Measurements from ENCODE around the gene FFAR1.

FFAR1 gene

GRCh38 chr19:35347171-35347929 is at the start of gene FFAR1:
FFAR1 (plus strand) TSS chr19:35347902; CDS start chr19:35351552, 3,650 bp downstream.
- H3K4me3 ChIP-seq (ENCODE audit: low read depth, low read length) = no peak within 1 kb of the TSS
- TF ChIP-seq, protein P1, sequence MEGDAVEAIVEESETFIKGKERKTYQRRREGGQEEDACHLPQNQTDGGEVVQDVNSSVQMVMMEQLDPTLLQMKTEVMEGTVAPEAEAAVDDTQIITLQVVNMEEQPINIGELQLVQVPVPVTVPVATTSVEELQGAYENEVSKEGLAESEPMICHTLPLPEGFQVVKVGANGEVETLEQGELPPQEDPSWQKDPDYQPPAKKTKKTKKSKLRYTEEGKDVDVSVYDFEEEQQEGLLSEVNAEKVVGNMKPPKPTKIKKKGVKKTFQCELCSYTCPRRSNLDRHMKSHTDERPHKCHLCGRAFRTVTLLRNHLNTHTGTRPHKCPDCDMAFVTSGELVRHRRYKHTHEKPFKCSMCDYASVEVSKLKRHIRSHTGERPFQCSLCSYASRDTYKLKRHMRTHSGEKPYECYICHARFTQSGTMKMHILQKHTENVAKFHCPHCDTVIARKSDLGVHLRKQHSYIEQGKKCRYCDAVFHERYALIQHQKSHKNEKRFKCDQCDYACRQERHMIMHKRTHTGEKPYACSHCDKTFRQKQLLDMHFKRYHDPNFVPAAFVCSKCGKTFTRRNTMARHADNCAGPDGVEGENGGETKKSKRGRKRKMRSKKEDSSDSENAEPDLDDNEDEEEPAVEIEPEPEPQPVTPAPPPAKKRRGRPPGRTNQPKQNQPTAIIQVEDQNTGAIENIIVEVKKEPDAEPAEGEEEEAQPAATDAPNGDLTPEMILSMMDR (IDR thresholded peaks at IDR 0.05; ENCODE audit: borderline replicate concordance, insufficient read depth, low read depth, low read length) = no peak

DNA sequence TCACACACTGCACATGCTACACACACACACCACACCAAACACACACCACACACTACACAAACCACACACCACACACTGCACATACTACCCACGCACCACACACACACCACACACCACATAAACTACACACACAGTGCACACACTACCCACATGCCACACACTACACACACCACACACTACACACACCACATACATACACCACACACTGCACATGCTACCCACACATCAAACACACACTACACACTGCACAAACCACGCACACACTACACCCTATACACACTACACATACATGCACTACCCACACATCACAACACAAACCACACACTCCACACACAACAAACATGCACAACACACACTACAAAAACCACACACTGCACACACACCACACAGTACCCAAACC is 49.8 kb upstream of the FFAR1 start:
- H3K4me3 ChIP-seq (ENCODE audit: low read depth, low read length) = no peak overlapping the region
- TF ChIP-seq, protein P1 (IDR thresholded peaks at IDR 0.05; ENCODE audit: borderline replicate concordance, insufficient read depth, low read depth, low read length) = no peak

DNA sequence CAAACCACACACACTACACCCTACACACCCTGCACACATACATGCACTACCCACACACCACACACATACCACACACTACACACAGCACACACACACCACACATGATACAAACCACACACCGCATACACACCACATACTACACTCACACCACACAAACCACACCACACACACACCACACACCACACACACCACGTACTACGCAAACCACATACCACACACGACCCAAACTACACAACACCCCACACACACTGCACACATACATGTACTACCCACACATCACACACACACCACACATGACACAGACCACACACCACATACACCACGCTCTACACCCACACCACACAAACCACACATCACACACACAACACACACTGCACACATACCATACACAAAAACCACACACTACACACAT is 49.1 kb upstream of the FFAR1 start:
- H3K4me3 ChIP-seq (ENCODE audit: low read depth, low read length) = no peak overlapping the region
- TF ChIP-seq, protein P1 (IDR thresholded peaks at IDR 0.05; ENCODE audit: borderline replicate concordance, insufficient read depth, low read depth, low read length) = no peak

DNA sequence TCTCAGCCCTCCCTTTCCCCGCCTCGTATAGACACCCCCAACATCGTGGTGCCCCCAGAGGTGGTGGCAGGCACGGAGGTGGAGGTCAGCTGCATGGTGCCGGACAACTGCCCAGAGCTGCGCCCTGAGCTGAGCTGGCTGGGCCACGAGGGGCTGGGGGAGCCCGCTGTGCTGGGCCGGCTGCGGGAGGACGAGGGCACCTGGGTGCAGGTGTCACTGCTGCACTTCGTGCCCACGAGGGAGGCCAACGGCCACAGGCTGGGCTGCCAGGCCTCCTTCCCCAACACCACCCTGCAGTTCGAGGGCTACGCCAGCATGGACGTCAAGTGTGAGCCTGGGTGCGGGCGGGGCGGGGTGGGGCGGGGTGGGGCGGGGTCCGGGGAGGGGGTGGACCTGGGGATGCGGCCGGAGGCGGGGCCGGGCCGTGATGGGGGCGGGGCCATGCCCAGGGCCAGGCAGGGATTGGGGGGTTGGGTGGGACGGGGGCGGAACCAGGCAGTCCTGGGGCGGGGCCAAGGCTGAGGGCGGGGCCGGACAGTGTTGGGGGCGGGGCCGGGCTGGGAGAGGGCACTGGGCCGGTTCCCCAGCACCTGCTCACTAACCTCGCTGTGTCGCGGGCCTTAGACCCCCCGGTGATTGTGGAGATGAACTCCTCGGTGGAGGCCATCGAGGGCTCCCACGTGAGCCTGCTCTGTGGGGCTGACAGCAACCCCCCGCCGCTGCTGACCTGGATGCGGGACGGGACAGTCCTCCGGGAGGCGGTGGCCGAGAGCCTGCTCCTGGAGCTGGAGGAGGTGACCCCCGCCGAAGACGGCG is 48.0 kb upstream of the FFAR1 start:
- H3K4me3 ChIP-seq (ENCODE audit: low read depth, low read length) = no peak overlapping the region

DNA sequence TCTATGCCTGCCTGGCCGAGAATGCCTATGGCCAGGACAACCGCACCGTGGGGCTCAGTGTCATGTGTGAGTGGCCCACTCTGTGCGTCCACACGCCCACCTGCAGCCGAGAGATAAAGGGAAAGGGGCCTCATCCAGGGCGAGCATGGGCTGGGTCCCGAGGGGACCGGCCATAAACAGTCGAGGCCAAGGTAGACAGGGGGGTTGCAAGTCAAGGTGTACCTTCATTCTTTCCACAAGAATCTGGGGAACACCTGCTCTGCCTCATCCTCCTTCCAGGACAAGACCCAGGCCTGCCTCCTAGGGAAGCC is 47.4 kb upstream of the FFAR1 start:
- no peak overlapping the region for H3K4me3 ChIP-seq (ENCODE audit: low read depth, low read length)

More for the DNA sequence above, 48.0 kb upstream of the FFAR1 start:
- TF ChIP-seq, protein P1 (IDR thresholded peaks at IDR 0.05; ENCODE audit: borderline replicate concordance, insufficient read depth, low read depth, low read length) = no peak

GRCh38 chr19:35301961-35302360 is 45.7 kb upstream of the FFAR1 start:
- TF ChIP-seq, protein P1 (IDR thresholded peaks at IDR 0.05; ENCODE audit: borderline replicate concordance, insufficient read depth, low read depth, low read length) = no peak
- H3K4me3 ChIP-seq (ENCODE audit: low read depth, low read length) = no peak overlapping the region

More for the DNA sequence above, 47.4 kb upstream of the FFAR1 start:
- TF ChIP-seq, protein P1 (IDR thresholded peaks at IDR 0.05; ENCODE audit: borderline replicate concordance, insufficient read depth, low read depth, low read length) = no peak
